ENCODE data around the gene ERCC3. TPM values are rescaled to one million over a fixed set of nuclear protein-coding genes. Genes with fewer than 3 reads are reported as not detected.

ERCC3 gene
- total and polyA plus RNA-seq, 2 of the 13 experiments (the other 11 are each of a cell fraction or from before 2014, with no cell fraction given): 49.7 to 64.6 TPM

GRCh38 chr2:127256866-127257265 lies 37.1 kb downstream of the ERCC3 start:
- FAIRE-seq: no peak
- ChIA-PET POLR2A (no interaction called here), CTCF (ENCODE audit: low intra/inter-chr PET ratio, low total read pairs) (no interaction called here)
- no peaks in the 10 kb centered on the region for H4K20me1 ChIP-seq (ENCODE audit: insufficient read depth, low read length)
- no peak overlapping the region for H3K4me3 ChIP-seq (replicated peaks in 1 of 3; ENCODE audit: insufficient read depth in 1 of 3, low read depth in 2 of 3, low read length in 3 of 3)
- BruUV-seq (replicated peaks): no TSS peak
- no peak overlapping the region for H3K9ac ChIP-seq (ENCODE audit: insufficient read depth, low read depth, low read length)
- H3K27ac ChIP-seq (ENCODE audit: extremely low read length, insufficient read depth, low read length): no peak overlapping the region
- H2AFZ ChIP-seq (ENCODE audit: low read length): no peak overlapping the region
- H3K36me3 ChIP-seq (replicated peaks in 1 of 2; ENCODE audit: control insufficient read depth in 1 of 2, insufficient read depth in 2 of 2, low read length in 2 of 2): peaks cover 30 to 55% of the 10 kb centered on the region in 2 experiments
- no peak for TF ChIP-seq NFATC3 (CRISPR knock-in tag; IDR thresholded peaks at IDR 0.05)
- no peak for TF ChIP-seq NFKB2 (CRISPR knock-in tag; IDR thresholded peaks at IDR 0.05; ENCODE audit: borderline replicate concordance)
- no peak for TF ChIP-seq ISX (CRISPR knock-in tag; conservative IDR thresholded peaks at IDR 0.05)
- in situ Hi-C loops (cut with HindIII; ENCODE audit: extremely low pct_ligation_motif_present, low pct_unique_long_range_greater_than_20kb): no loop called here
- no peak for DNase-seq (ENCODE audit: low spot score)
- H3K9me3 ChIP-seq (ENCODE audit: low read length): no peaks in the 10 kb centered on the region
- intact Hi-C loops (cut with micrococcal nuclease; ENCODE audit: unreplicated experiment): no loop called here
- H3K79me2 ChIP-seq (ENCODE audit: insufficient read depth, low read length): no peaks in the 10 kb centered on the region
- WGBS (ENCODE audit: low lambda C conversion rate): 82% methylated on average over 7 of the region's 8 CpGs
- ATAC-seq: peak; percentile 29; the same call in 1 of the 3 replicates
- H3K27me3 ChIP-seq (ENCODE audit: control insufficient read depth in 1 of 2, insufficient read depth in 2 of 2, low read length in 2 of 2): no peaks in the 10 kb centered on the region
- H3K4me1 ChIP-seq (ENCODE audit: insufficient read depth, low read length): peaks cover 5% of the 10 kb centered on the region; the same call in 1 of the 2 replicates
- H3K4me2 ChIP-seq (ENCODE audit: low read depth, low read length): no peak overlapping the region

GRCh38 chr2:127256381-127256780 lies 37.6 kb downstream of the ERCC3 start:
- FAIRE-seq: no peak
- H3K27ac ChIP-seq (ENCODE audit: extremely low read length, insufficient read depth, low read length): no peak overlapping the region
- H3K36me3 ChIP-seq (replicated peaks in 1 of 2; ENCODE audit: control insufficient read depth in 1 of 2, insufficient read depth in 2 of 2, low read length in 2 of 2): peaks cover 30 to 50% of the 10 kb centered on the region in 2 experiments
- no peaks in the 10 kb centered on the region for H3K27me3 ChIP-seq (ENCODE audit: control insufficient read depth in 1 of 2, insufficient read depth in 2 of 2, low read length in 2 of 2)
- no peak; the same call in 2 of the 3 replicates for ATAC-seq
- no peak overlapping the region for H3K9ac ChIP-seq (ENCODE audit: insufficient read depth, low read depth, low read length)
- TF ChIP-seq ZNF773 (CRISPR knock-in tag; IDR thresholded peaks at IDR 0.05; ENCODE audit: borderline replicate concordance): no peak
- H3K4me3 ChIP-seq (replicated peaks in 1 of 3; ENCODE audit: insufficient read depth in 1 of 3, low read depth in 2 of 3, low read length in 3 of 3): no peak overlapping the region
- H3K9me3 ChIP-seq (ENCODE audit: low read length): no peaks in the 10 kb centered on the region
- H3K79me2 ChIP-seq (ENCODE audit: insufficient read depth, low read length): no peaks in the 10 kb centered on the region
- ChIA-PET POLR2A (no interaction called here), CTCF (ENCODE audit: low intra/inter-chr PET ratio, low total read pairs) (no interaction called here)
- 98% methylated on average over 3 of the region's 3 CpGs for WGBS (ENCODE audit: low lambda C conversion rate)
- no TSS peak for BruUV-seq (replicated peaks)
- H3K4me2 ChIP-seq (ENCODE audit: low read depth, low read length): no peak overlapping the region
- H4K20me1 ChIP-seq (ENCODE audit: insufficient read depth, low read length): no peaks in the 10 kb centered on the region
- H3K4me1 ChIP-seq (ENCODE audit: insufficient read depth, low read length): peaks cover 5% of the 10 kb centered on the region; the same call in 1 of the 2 replicates
- H2AFZ ChIP-seq (ENCODE audit: low read length): no peak overlapping the region
- in situ Hi-C loops (cut with HindIII; ENCODE audit: extremely low pct_ligation_motif_present, low pct_unique_long_range_greater_than_20kb) (no loop called here), intact Hi-C loops (cut with micrococcal nuclease; ENCODE audit: unreplicated experiment) (no loop called here)
- DNase-seq (ENCODE audit: low spot score): no peak
